BLaER1 treated with 17β-estradiol and CSF1 and Interleukin-3, amounts not matched to agents 10 nM and 100 nM (cell line): ENCODE results near the gene DECR2.

ENCODE experiments used
- H3K27ac ChIP-seq, 11 experiments: shearing (Covaris generic); formaldehyde crosslinking; 2 replicates each; pipeline ENCODE4 v1.8.1; 2022
- H3K27me3 ChIP-seq, 11 experiments: shearing (Covaris generic); formaldehyde crosslinking; 2 replicates each; pipeline ENCODE4 v1.8.1; 2022
- H3K36me3 ChIP-seq, 11 experiments: shearing (Covaris generic); formaldehyde crosslinking; 2 replicates each; pipeline ENCODE4 v1.8.1; 2022
- H3K4me1 ChIP-seq, 10 experiments: shearing (Covaris generic); formaldehyde crosslinking; 2 replicates each; pipeline ENCODE4 v1.8.1; 2022
- H3K4me2 ChIP-seq, 11 experiments: shearing (Covaris generic); formaldehyde crosslinking; 2 replicates each; pipeline ENCODE4 v1.8.1; 2022
- H3K4me3 ChIP-seq, 10 experiments: shearing (Covaris generic); formaldehyde crosslinking; 2 replicates each; pipeline ENCODE4 v1.8.1; 2022
- H3K9ac ChIP-seq, 11 experiments: shearing (Covaris generic); formaldehyde crosslinking; 2 replicates each; pipeline ENCODE4 v1.8.1; 2022
- H3K9me3 ChIP-seq, 11 experiments: shearing (Covaris generic); formaldehyde crosslinking; replicated peaks in 1 of 11; 2 replicates each; pipeline ENCODE4 v1.8.1; 2022
- H4K20me1 ChIP-seq, 11 experiments: shearing (Covaris generic); formaldehyde crosslinking; 2 replicates each; pipeline ENCODE4 v1.8.1; 2022
- Cebpa-rat ChIP-seq, 11 experiments: shearing (Covaris generic); IDR thresholded peaks; 2 replicates each; pipeline ENCODE4 v1.8.1; 2022

DECR2 gene

GRCh38 chr16:426115-426905 is 24.6 kb downstream of the DECR2 start:
- Histone ChIP-seq H3K4me1 (peaks cover 32 to 48% (median 38%) of the 10 kb centered on the region in 10 experiments), H3K4me3 (peak overlapping the region; percentile 83 to 98 (median 96)), H3K36me3 (peaks cover 0 to 36% (median 14%) of the 10 kb centered on the region in 11 experiments; a peak in 12 of 22 replicates), H4K20me1 (peaks cover 27 to 60% (median 53%) of the 10 kb centered on the region in 11 experiments; a peak in 21 of 22 replicates), H3K4me2 (peak overlapping the region; percentile 94 to 99 (median 98)), H3K27me3 (peaks cover 15 to 25% (median 21%) of the 10 kb centered on the region in 11 experiments), H3K9ac (peak overlapping the region; percentile 81 to 96 (median 91)), H3K9me3 (no peaks in the 10 kb centered on the region), H3K27ac (peak overlapping the region; percentile 47 to 92 (median 88); a peak in 21 of 22 replicates)
- TF ChIP-seq Cebpa-rat (IDR thresholded peaks at IDR 0.05), result no peak

GRCh38 chr16:426906-427249 is 25.2 kb downstream of the DECR2 start:
- Histone ChIP-seq H3K4me3 (peak overlapping the region; percentile 83 to 98 (median 96)), H3K9me3 (no peaks in the 10 kb centered on the region), H3K27me3 (peaks cover 15 to 25% (median 21%) of the 10 kb centered on the region in 11 experiments), H3K27ac (peak overlapping the region in 10 of 11 experiments; percentile 71 to 92 (median 88); a peak in 19 of 22 replicates), H4K20me1 (peaks cover 27 to 66% (median 59%) of the 10 kb centered on the region in 11 experiments; a peak in 21 of 22 replicates), H3K9ac (peak overlapping the region; percentile 81 to 96 (median 91)), H3K4me2 (peak overlapping the region; percentile 94 to 99 (median 98)), H3K36me3 (peaks cover 0 to 42% (median 19%) of the 10 kb centered on the region in 11 experiments; a peak in 12 of 22 replicates), H3K4me1 (peaks cover 32 to 48% (median 38%) of the 10 kb centered on the region in 10 experiments)
- no peak for TF ChIP-seq Cebpa-rat (IDR thresholded peaks at IDR 0.05)

GRCh38 chr16:427250-427649 is 25.6 kb downstream of the DECR2 start:
- no peak for TF ChIP-seq Cebpa-rat (IDR thresholded peaks at IDR 0.05)
- Histone ChIP-seq H3K27ac (peak overlapping the region in 3 of 11 experiments; percentile 87 to 92 (median 88); a peak in 3 of 22 replicates), H4K20me1 (peaks cover 27 to 68% (median 62%) of the 10 kb centered on the region in 11 experiments; a peak in 21 of 22 replicates), H3K36me3 (peaks cover 0 to 46% (median 19%) of the 10 kb centered on the region in 11 experiments; a peak in 12 of 22 replicates), H3K27me3 (peaks cover 15 to 25% (median 21%) of the 10 kb centered on the region in 11 experiments), H3K9ac (peak overlapping the region; percentile 81 to 96 (median 91); a peak in 21 of 22 replicates), H3K4me2 (peak overlapping the region; percentile 94 to 99 (median 98)), H3K9me3 (no peaks in the 10 kb centered on the region), H3K4me1 (peaks cover 32 to 48% (median 38%) of the 10 kb centered on the region in 10 experiments), H3K4me3 (peak overlapping the region; percentile 83 to 98 (median 96))

GRCh38 chr16:430904-431303 is 29.2 kb downstream of the DECR2 start:
- peaks cover 22 to 35% (median 26%) of the 10 kb centered on the region in 10 experiments for H3K4me1 ChIP-seq
- H3K4me2 ChIP-seq, result no peak overlapping the region; a peak in 1 of 22 replicates
- H3K27me3 ChIP-seq, result no peaks in the 10 kb centered on the region
- no peak overlapping the region for H3K27ac ChIP-seq
- H3K9me3 ChIP-seq, result no peaks in the 10 kb centered on the region
- H3K9ac ChIP-seq, result no peak overlapping the region
- H3K36me3 ChIP-seq, result peaks cover 0 to 79% (median 42%) of the 10 kb centered on the region in 11 experiments; a peak in 19 of 22 replicates
- H4K20me1 ChIP-seq, result peaks cover 27 to 100% (median 84%) of the 10 kb centered on the region in 11 experiments; a peak in 21 of 22 replicates
- H3K4me3 ChIP-seq, result no peak overlapping the region
- no peak for TF ChIP-seq Cebpa-rat (IDR thresholded peaks at IDR 0.05)

- Histone ChIP-seq H3K4me3 (no peak overlapping the region), H3K4me2 (no peak overlapping the region), H4K20me1 (peaks cover 13 to 100% (median 98%) of the 10 kb centered on the region in 11 experiments; a peak in 19 of 22 replicates), H3K4me1 (peaks cover 17 to 50% (median 32%) of the 10 kb centered on the region in 10 experiments), H3K36me3 (peaks cover 15 to 76% (median 45%) of the 10 kb centered on the region in 11 experiments; a peak in 21 of 22 replicates), H3K27me3 (no peaks in the 10 kb centered on the region), H3K9me3 (no peaks in the 10 kb centered on the region), H3K9ac (no peak overlapping the region), H3K27ac (no peak overlapping the region)
- no peak for TF ChIP-seq Cebpa-rat (IDR thresholded peaks at IDR 0.05)
These were observed 38.9 kb downstream of the DECR2 start for GRCh38 chr16:440627-441026.

GRCh38 chr16:441447-441846 is 39.8 kb downstream of the DECR2 start:
- H3K4me1 ChIP-seq, result peaks cover 17 to 54% (median 32%) of the 10 kb centered on the region in 10 experiments
- H3K27me3 ChIP-seq, result no peaks in the 10 kb centered on the region
- H4K20me1 ChIP-seq, result peaks cover 13 to 100% (median 98%) of the 10 kb centered on the region in 11 experiments; a peak in 19 of 22 replicates
- no peak for TF ChIP-seq Cebpa-rat (IDR thresholded peaks at IDR 0.05)
- H3K4me2 ChIP-seq, result peak overlapping the region in 5 of 11 experiments; percentile 42 to 66 (median 51); a peak in 5 of 22 replicates
- no peak overlapping the region for H3K4me3 ChIP-seq
- H3K9ac ChIP-seq, result no peak overlapping the region
- no peaks in the 10 kb centered on the region for H3K9me3 ChIP-seq
- H3K27ac ChIP-seq, result no peak overlapping the region
- peaks cover 15 to 77% (median 38%) of the 10 kb centered on the region in 11 experiments; a peak in 21 of 22 replicates for H3K36me3 ChIP-seq

- Histone ChIP-seq H3K27me3 (no peaks in the 10 kb centered on the region), H3K27ac (peak overlapping the region in 2 of 11 experiments; percentile 3 to 12; a peak in 1 of 22 replicates), H3K4me2 (peak overlapping the region; percentile 25 to 66 (median 46); a peak in 21 of 22 replicates), H3K4me3 (no peak overlapping the region), H3K9ac (peak overlapping the region in 1 of 11 experiments; percentile 8; a peak in 1 of 22 replicates), H3K4me1 (peaks cover 17 to 54% (median 32%) of the 10 kb centered on the region in 10 experiments), H3K36me3 (peaks cover 15 to 62% (median 31%) of the 10 kb centered on the region in 11 experiments; a peak in 21 of 22 replicates), H3K9me3 (no peaks in the 10 kb centered on the region), H4K20me1 (peaks cover 13 to 100% (median 85%) of the 10 kb centered on the region in 11 experiments; a peak in 19 of 22 replicates)
- no peak for TF ChIP-seq Cebpa-rat (IDR thresholded peaks at IDR 0.05)
These were observed 41.3 kb downstream of the DECR2 start for GRCh38 chr16:442976-443375.

- no peaks in the 10 kb centered on the region; a peak in 1 of 22 replicates for H3K9me3 ChIP-seq
- peaks cover 17 to 51% (median 32%) of the 10 kb centered on the region in 10 experiments for H3K4me1 ChIP-seq
- no peak overlapping the region for H3K27ac ChIP-seq
- no peak overlapping the region for H3K4me3 ChIP-seq
- no peak overlapping the region for H3K9ac ChIP-seq
- H4K20me1 ChIP-seq, result peaks cover 13 to 100% (median 76%) of the 10 kb centered on the region in 11 experiments; a peak in 18 of 22 replicates
- 0 out of 22 replicates have a peak overlapping the region, but pooled peaks of 1 of the 11 experiments have one; percentile 0 for H3K4me2 ChIP-seq
- H3K27me3 ChIP-seq, result no peaks in the 10 kb centered on the region
- no peak for TF ChIP-seq Cebpa-rat (IDR thresholded peaks at IDR 0.05)
- peaks cover 15 to 54% (median 28%) of the 10 kb centered on the region in 11 experiments; a peak in 21 of 22 replicates for H3K36me3 ChIP-seq
These were observed 42.3 kb downstream of the DECR2 start for GRCh38 chr16:444027-444426.
